Panc1 (cell line): ENCODE measurements around the gene CIAO3. TPM values are rescaled to one million over a fixed set of nuclear protein-coding genes. Genes with fewer than 3 reads are reported as not detected.

ENCODE experiments used
- ATAC-seq: fragments of 200-7000 bp; cut with Tn5 transposase; 2 replicates; pipeline ENCODE4 v1.9.1; 2020; ENCODE audit warnings: mild to moderate bottlenecking, moderate library complexity
- BruUV-seq: library from RNA; stranded (reverse); fragments of 400-500 nt; replicated peaks from 2 replicates; lab custom pipeline; 2021; lab: Mats Ljungman, UMichigan
- CTCF ChIA-PET: fragments of 300-600 bp; sonication (Branson Sonifier 250); formaldehyde crosslinking; loops from one replicate; lab custom pipeline; 2022; ENCODE audit warnings: antibody characterized with exemption; lab: Charles Lee
- POLR2A ChIA-PET: fragments of 300-600 bp; sonication (Branson Sonifier 250); formaldehyde crosslinking; loops from one replicate; lab custom pipeline; 2022; ENCODE audit warnings: antibody characterized with exemption; lab: Charles Lee
- DNase-seq: peaks from one replicate; pipeline ENCODE4 v3.0.0-alpha.2; 2010; ENCODE audit warnings: low read depth, low spot score
- H3K27ac ChIP-seq: 2 replicates; pipeline ENCODE4 v1.5.1; 2011; ENCODE audit warnings: mild to moderate bottlenecking, low read length, inconsistent platforms
- H3K27me3 ChIP-seq: fragments of 200-500 bp; sonication (Bioruptor generic); 2 replicates; pipeline ENCODE4 v1.6.0; 2014; ENCODE audit warnings: low read length, inconsistent platforms; ENCODE audit not compliant: control insufficient read depth, insufficient read depth
- H3K36me3 ChIP-seq: fragments of 200-500 bp; sonication (Bioruptor generic); 2 replicates; pipeline ENCODE4 v1.5.1; 2014; ENCODE audit warnings: inconsistent platforms, mild to moderate bottlenecking, low read length, moderate library complexity; ENCODE audit not compliant: control insufficient read depth, insufficient read depth
- H3K4me1 ChIP-seq: 2 replicates; pipeline ENCODE4 v1.5.1; 2011; ENCODE audit warnings: inconsistent platforms, mild to moderate bottlenecking, low read length, moderate library complexity; ENCODE audit not compliant: control insufficient read depth, insufficient read depth
- H3K4me3 ChIP-seq, 2 experiments: 2 replicates each; pipeline ENCODE4 v1.5.1; 2011 to 2012; ENCODE audit warnings: low read depth in 2 of 2, low read length in 2 of 2, mild to moderate bottlenecking in 2 of 2, inconsistent platforms in 1 of 2, moderate library complexity in 1 of 2
- H3K9me3 ChIP-seq: fragments of 200-500 bp; sonication (Bioruptor generic); 2 replicates; pipeline ENCODE4 v1.5.1; 2014; ENCODE audit warnings: low read depth, mild to moderate bottlenecking, inconsistent platforms, low read length, moderate library complexity; ENCODE audit not compliant: control insufficient read depth, insufficient read depth
- POLR2AphosphoS5 ChIP-seq: IDR thresholded peaks from 2 replicates; pipeline ENCODE4 v1.6.1; 2012; ENCODE audit warnings: mild to moderate bottlenecking, low read depth, low read length, moderate library complexity
- SIN3A ChIP-seq: IDR thresholded peaks from 2 replicates; pipeline ENCODE4 v1.6.1; 2012; ENCODE audit warnings: low read depth, mild to moderate bottlenecking, low read length, moderate library complexity, borderline replicate concordance; ENCODE audit not compliant: insufficient read depth
- TCF7L2 ChIP-seq: IDR thresholded peaks from 2 replicates; pipeline ENCODE4 v1.6.1; 2011; ENCODE audit warnings: mild to moderate bottlenecking, low read depth, low read length, inconsistent platforms
- in situ Hi-C: cut with HindIII; loops from 2 replicates; pipeline ENCODE4 v1.10.0; 2016; ENCODE audit warnings: low sequenced_read_pairs, low pct_unique_long_range_greater_than_20kb
- intact Hi-C: fragments of 100-400 bp; cut with micrococcal nuclease; formaldehyde crosslinking; loops from one replicate; pipeline ENCODE4 v1.10.0; 2022; ENCODE audit not compliant: unreplicated experiment
- total RNA-seq: library from RNA; stranded (reverse); gene quantifications from one replicate; pipeline ENCODE4 v1.2.1, GENCODE V29; 2021; ENCODE audit not compliant: unreplicated experiment
- TF ChIP-seq, protein P1 (sequence below), 2 experiments: IDR thresholded peaks; 2 replicates each; pipeline ENCODE4 v1.6.1; 2011 to 2012; ENCODE audit warnings: low read depth in 2 of 2, control low read depth in 1 of 2, low read length in 1 of 2, mild to moderate bottlenecking in 1 of 2, moderate library complexity in 1 of 2; ENCODE audit not compliant: insufficient read depth in 1 of 2
- TF ChIP-seq, protein P2 (sequence below): fragments of 450-650 bp; IDR thresholded peaks from 2 replicates; pipeline ENCODE4 v1.5.1; 2017; ENCODE audit warnings: mild to moderate bottlenecking

The CIAO3 gene
- total RNA-seq, 1 experiment from 2014 or later = 34.0 TPM

DNA sequence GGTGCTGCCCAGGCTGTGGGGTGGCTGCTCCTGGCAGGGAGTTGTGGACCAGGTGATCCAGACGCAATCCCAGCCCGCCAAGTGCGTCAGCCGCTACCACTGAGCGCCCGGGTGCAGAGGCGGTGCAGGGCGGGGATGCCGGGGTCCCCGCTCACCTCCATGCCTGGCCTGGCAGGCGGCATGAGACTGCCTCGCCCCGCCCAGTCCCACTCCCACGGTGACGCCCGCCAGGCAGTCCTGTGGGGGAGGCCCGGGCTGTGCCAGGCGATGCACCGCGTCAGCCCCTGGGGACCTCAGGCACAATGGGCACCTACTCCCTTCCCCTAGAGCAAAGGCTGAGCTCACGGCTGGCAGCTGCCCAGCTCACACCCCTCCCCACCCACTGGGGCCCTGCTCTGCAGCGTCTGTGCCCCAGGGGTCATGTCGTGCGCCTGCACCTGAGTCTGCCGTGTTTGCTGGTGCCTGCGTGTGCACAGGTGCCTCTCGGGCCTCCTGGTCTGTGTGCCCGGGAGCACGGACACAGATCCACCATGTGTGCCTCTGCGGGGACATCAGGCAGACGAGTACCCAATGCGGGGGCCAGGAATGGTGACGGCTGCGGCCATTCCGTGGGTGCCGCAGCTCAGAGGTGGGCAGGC lies 42.1 kb upstream of the CIAO3 start:
- BruUV-seq = no TSS peak
- H3K4me1 ChIP-seq = peaks cover 11% of the 10 kb centered on the region
- TF ChIP-seq, protein P1, sequence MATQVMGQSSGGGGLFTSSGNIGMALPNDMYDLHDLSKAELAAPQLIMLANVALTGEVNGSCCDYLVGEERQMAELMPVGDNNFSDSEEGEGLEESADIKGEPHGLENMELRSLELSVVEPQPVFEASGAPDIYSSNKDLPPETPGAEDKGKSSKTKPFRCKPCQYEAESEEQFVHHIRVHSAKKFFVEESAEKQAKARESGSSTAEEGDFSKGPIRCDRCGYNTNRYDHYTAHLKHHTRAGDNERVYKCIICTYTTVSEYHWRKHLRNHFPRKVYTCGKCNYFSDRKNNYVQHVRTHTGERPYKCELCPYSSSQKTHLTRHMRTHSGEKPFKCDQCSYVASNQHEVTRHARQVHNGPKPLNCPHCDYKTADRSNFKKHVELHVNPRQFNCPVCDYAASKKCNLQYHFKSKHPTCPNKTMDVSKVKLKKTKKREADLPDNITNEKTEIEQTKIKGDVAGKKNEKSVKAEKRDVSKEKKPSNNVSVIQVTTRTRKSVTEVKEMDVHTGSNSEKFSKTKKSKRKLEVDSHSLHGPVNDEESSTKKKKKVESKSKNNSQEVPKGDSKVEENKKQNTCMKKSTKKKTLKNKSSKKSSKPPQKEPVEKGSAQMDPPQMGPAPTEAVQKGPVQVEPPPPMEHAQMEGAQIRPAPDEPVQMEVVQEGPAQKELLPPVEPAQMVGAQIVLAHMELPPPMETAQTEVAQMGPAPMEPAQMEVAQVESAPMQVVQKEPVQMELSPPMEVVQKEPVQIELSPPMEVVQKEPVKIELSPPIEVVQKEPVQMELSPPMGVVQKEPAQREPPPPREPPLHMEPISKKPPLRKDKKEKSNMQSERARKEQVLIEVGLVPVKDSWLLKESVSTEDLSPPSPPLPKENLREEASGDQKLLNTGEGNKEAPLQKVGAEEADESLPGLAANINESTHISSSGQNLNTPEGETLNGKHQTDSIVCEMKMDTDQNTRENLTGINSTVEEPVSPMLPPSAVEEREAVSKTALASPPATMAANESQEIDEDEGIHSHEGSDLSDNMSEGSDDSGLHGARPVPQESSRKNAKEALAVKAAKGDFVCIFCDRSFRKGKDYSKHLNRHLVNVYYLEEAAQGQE (IDR thresholded peaks at IDR 0.05; ENCODE audit: insufficient read depth in 1 of 2, low read depth in 2 of 2, low read length in 1 of 2) = no peak
- TF ChIP-seq, protein P2, sequence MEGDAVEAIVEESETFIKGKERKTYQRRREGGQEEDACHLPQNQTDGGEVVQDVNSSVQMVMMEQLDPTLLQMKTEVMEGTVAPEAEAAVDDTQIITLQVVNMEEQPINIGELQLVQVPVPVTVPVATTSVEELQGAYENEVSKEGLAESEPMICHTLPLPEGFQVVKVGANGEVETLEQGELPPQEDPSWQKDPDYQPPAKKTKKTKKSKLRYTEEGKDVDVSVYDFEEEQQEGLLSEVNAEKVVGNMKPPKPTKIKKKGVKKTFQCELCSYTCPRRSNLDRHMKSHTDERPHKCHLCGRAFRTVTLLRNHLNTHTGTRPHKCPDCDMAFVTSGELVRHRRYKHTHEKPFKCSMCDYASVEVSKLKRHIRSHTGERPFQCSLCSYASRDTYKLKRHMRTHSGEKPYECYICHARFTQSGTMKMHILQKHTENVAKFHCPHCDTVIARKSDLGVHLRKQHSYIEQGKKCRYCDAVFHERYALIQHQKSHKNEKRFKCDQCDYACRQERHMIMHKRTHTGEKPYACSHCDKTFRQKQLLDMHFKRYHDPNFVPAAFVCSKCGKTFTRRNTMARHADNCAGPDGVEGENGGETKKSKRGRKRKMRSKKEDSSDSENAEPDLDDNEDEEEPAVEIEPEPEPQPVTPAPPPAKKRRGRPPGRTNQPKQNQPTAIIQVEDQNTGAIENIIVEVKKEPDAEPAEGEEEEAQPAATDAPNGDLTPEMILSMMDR = no peak
- TF ChIP-seq POLR2AphosphoS5 (no peak), TCF7L2 (no peak), SIN3A (no peak)
- DNase-seq (no peak), ATAC-seq (no peak)
- no peaks in the 10 kb centered on the region for H3K27me3 ChIP-seq
- in situ Hi-C loops = no loop called here
- no peaks in the 10 kb centered on the region for H3K9me3 ChIP-seq
- intact Hi-C loops = no loop called here
- no peak overlapping the region for H3K27ac ChIP-seq
- H3K4me3 ChIP-seq = no peak overlapping the region
- ChIA-PET POLR2A (no interaction called here), CTCF (no interaction called here)
- no peaks in the 10 kb centered on the region; the same call in 1 of the 2 replicates for H3K36me3 ChIP-seq

- intact Hi-C loops (no loop called here), in situ Hi-C loops (no loop called here)
- ChIA-PET POLR2A (no interaction called here), CTCF (no interaction called here)
- H3K4me1 ChIP-seq = peaks cover 14% of the 10 kb centered on the region
- BruUV-seq = no TSS peak
- no peak overlapping the region for H3K27ac ChIP-seq
- DNase-seq (no peak), ATAC-seq (no peak)
- H3K36me3 ChIP-seq = no peaks in the 10 kb centered on the region
- no peak overlapping the region for H3K4me3 ChIP-seq
- no peaks in the 10 kb centered on the region for H3K9me3 ChIP-seq
- H3K27me3 ChIP-seq = no peaks in the 10 kb centered on the region
- TF ChIP-seq SIN3A = no peak
- no peak for TF ChIP-seq POLR2AphosphoS5
- TF ChIP-seq, protein P2 = no peak
- TF ChIP-seq, protein P1 (IDR thresholded peaks at IDR 0.05; ENCODE audit: insufficient read depth in 1 of 2, low read depth in 2 of 2, low read length in 1 of 2) = no peak
- no peak for TF ChIP-seq TCF7L2
Observed at GRCh38 chr16:782258-782657, 41.5 kb upstream of the CIAO3 start.
